Measurements from ENCODE around the gene IFT81.

Gene IFT81

DNA sequence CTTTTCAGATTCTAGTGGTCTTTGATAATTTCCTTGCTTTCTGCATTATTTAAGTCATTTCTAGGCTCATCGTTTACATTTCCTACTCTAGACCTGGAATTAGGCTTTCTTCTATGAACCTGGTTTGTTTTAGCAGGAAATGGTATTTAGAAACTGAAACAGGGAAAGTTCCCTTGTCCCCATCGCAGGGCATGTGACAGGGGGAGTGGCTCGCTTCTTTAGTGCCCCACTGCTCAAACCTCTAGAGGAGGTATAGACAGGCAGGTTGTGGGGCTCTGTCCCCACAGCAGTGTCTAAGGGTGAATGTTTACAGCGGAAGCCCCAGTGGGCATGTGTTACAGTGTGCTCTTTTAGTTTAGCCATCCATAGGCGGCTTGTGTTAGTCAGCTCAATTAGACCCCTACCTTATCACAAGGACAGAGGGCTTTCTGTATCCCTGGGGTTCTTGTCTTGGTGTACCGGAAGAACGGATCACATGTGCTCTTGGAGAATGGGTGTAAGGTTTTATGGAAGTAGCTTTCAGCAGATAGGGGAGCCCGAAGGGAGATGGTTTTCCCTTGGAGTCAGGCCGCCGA is 25.0 kb downstream of the IFT81 start:
- no peak for DNase-seq (ENCODE audit: low read depth in 2 of 2)

DNA sequence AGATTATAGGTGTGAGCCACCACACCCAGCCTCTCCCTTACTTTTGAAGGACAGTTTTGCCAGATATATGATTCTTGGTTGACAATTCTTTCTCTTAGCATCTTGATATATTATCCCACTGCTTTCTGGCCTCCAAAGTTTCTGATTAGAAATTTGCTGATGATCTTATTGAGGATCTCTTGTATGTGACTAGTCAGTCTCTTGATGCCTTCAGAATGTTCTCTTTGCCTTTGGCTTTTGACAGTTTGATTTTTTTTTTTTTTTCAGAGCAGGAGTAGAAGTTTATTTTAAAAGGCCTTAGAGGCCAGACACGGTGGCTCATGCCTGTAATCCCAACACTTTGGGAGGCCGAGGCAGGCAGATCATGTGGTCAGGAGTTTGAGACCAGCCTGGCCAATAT is 32.6 kb downstream of the IFT81 start:
- no peak for DNase-seq (ENCODE audit: low read depth in 2 of 2)

DNA sequence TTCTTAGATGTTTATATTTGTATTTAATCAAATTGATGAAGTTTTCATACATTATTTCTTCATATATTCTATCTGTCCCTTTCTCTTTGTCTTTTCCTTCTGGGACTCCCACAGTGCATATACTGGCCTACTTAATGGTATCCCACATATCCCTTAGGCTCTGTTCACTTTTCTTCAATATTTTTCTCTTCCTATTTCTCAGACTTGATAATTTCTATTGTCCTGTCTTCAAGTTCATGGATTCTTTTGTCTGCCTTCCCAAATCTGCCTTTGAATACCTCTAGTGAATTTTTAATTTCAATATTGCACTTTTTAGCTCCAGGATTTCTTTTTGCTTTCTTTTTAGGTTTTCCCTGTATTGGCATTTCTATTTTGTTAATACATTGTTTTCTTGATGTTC is 33.4 kb downstream of the IFT81 start:
- DNase-seq (ENCODE audit: low read depth in 2 of 2): no peak

DNA sequence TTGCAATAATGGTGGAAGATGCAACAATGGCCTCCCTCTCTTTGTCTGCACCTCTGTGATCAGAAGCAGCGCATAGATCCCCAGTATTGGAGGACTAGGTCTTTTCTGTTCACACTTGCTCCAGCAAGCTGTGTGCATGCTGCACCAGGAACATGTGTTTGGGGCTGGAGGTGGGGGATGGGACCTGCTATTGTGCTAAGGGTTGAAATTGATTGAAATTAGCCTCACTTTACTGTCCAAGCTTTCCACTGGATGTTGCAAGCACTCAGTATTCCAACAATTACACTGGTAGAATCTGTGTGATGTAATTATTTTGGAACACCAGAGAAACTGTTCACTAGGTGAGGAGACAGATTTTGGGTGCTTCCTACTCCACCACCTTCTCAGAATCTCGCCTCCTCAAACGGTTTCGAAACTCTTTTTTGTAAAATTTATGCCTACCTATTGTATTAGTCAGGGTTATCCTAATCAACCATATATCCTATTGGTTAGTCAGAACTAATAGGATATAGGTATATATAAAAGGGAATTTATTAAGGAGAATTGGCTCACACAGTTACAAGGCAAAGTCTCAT is 35.6 kb downstream of the IFT81 start:
- no peak for DNase-seq (ENCODE audit: low read depth in 2 of 2)

DNA sequence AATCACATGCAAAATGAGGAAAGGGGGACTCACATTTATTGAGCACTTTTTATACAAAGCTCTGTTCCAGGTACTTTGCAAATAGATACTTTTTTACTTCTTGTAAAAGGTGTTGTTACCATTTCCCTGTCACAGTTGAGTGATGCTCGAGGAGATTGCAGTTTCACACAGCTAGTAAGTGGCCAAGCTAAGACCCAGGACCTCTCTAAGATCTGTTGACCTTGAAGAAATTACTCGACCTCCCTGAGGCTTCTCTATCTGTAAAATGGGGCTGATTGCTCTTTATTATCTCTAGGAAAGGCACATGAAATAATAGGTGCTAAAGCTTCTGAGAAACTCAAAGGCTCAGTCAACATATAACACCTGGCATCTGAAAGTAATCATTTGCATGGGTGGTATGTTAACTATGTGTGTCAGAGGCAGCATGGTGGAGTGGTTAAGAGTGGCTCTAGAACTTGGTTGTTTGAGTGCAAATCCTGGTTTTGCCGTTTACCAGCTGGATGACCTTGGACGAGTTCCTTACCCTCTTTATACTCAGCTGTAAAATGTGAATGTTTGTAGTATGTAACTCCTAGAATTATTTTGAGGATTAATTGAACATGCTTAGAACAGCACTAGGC is 41.5 kb downstream of the IFT81 start:
- no peak for DNase-seq (ENCODE audit: low read depth in 2 of 2)

DNA sequence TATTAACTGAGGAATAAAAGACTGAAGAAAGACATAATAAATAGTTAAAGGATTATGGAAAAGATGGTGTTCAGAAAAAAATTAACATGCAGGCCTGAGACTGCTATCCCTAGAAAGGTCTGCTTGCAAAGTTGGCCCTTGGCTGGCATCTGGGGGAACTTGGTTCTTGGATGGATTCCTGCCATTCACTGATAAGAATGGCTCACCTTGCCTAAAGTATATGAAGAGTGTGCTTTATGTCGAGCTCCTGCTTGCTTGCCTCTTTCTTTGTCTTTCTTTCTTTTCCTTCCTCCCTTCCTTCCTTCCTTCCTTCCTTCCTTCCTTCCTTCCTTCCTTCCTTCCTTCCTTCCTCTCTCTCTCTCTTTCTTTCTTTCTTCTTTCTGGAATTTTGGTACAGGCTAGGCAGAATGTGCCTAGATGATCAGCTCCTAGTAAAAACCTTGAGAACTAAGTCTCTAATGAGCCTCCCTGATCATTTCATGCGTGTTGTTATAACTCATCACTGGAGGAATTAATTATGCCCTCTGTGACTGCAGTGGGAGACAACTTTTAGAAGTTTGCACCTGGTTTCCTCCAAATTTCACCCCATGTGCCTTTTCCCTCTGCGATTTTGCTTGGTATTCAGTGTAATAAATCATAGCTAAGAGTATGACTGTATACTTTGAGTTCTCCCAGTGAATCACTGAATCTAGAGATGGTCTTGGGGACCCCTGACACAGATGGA is 44.7 kb downstream of the IFT81 start:
- DNase-seq (ENCODE audit: low read depth in 2 of 2): no peak

DNA sequence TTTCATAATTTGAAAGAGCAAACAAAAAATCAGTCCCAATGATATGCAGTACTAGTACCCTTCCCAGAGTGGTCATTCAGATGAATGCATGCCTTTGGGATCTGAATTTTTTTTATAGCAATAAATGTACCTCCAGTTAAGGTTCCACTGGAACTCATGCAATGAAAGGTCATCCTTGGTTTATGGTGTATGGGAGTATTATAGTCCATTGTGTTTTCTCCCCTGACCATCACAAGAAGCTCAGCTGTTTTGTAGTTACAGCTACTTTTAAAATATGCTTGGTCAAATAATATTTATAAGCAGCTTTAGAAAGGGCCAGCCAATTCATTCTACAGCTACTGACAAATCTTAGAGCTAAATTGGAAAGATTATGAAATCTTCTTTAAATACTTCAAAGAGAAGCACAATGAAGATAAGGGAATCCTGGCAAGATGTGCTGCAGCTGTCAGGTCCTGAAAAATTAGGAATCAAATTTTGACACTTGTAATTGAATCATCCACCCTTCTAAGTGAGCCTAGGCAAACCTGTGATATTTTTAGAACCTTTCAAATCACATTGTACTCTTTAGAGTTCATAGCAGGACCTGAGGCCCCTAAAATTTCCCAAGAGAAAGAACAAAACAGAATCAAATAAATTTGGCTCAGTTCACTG is 46.5 kb downstream of the IFT81 start:
- DNase-seq (ENCODE audit: low read depth in 2 of 2): no peak

DNA sequence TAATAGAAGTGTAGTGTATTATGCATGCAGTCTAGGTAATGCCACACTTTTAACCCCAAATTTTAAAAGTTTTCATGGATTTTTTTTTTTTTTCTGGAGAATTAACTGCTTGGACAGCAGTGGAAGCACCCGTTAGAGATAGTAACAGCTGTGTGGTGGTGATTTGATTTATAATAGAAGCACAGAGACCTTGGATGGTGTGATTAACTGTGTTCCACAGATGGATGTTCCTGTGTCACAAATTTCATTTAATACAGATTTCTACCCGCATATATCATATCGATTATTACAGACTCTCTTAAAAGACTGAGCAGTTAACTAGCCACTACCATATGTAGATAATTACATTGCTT is 47.0 kb downstream of the IFT81 start:
- DNase-seq (ENCODE audit: low read depth in 2 of 2): no peak

DNA sequence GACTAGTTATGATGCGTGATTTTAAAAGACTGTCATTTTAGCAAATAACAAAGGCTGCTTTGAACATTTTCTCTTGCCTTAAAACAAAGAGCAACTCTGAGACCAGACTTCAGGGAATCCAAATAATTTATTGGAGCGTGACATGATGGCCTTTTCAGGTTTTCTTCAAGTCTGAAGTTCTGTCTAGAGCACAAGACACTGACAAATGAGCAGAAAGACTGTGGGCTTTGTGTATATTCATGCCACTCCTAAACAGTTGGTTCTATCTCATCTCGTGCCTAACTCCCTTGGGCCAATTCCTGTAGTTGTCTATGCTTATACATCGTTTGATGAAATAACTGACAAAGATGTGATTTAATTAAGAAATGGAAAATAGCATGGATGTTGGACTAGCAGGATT is 47.5 kb downstream of the IFT81 start:
- no peak for DNase-seq (ENCODE audit: low read depth in 2 of 2)

DNA sequence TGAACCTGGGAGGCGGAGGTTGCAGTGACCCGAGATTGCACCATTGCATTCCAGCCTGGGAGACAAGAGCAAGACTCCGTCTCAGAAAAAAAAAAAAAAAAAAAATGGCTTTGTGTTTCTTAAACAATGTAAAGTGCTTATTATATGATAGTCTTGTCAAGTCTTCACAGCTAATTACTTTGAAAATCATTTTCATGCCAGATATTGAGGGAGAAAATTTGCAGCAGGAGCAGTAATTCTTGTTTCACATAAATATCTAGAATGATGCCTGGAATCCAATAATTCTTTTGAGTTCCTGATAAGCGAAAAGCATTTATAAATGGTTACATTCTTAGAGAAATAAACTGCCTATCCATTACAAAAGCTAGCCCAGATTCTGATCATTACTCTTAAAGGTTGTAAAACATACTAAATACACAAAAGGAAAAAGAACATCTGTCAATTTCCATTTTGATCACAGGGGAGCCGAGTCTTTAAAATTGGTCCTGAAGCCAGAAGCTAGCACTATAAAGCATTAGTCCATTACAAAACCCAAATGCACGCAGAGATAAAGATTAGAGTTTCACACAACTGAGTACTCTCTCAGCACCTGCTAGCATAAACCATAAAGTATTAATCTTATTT is 50.3 kb downstream of the IFT81 start:
- no peak for DNase-seq (ENCODE audit: low read depth in 2 of 2)

DNA sequence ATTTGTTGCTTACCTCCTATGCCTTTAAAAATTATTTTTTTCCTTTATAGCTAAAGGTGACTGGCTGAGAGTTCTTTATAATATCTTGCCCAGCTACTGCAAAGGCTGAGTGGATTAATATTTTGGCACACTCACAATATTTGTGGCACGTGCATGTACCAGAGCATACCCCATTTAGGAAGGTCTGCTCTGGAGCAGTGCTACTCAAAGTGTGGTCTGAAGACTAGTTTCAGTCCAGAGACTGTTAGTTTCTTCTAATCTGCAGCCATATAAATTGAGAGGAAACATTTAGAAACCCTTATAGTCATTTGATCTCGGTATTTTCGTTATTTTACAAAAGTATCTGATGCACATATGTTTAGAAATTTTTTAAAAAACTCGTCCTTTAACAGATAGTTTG is 51.0 kb downstream of the IFT81 start:
- DNase-seq (ENCODE audit: low read depth in 2 of 2): no peak

DNA sequence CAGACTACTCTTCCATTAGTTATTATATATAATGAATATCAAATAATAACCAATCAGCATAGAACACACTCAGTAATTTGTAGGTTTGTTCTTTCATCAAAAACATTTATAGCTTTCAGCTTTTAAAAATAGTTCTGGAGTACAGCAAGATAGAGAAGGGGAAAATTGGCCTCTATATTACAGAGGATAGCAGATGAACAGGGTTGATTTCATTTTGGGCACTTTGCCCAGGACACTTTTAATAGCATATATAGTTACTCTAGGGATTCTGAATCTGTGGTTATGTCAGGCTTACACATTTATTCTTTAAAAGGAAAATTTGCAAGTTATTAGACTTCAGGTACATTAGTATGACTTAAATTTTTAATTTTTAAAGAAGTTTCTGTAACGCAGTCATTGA is 52.6 kb downstream of the IFT81 start:
- no peak for DNase-seq (ENCODE audit: low read depth in 2 of 2)

DNA sequence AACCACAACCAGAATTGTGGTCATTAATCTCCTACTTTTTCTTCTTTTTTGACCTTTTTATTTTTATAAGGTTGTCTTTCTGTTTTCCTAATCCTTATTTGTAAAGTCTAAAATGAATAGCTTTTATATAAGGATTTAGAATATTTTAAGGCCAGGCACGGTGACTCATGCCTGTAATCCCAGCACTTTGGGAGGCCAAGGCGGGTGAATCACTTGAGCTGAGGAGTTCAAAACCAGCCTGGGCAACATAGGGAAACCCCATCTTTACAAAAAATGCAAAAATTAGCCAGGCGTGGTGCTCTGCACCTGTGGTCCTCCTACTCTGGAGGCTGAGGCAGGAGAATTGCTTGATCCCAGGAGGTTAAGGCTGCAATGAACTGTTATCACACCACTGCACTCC is 55.1 kb downstream of the IFT81 start:
- no peak for DNase-seq (ENCODE audit: low read depth in 2 of 2)

DNA sequence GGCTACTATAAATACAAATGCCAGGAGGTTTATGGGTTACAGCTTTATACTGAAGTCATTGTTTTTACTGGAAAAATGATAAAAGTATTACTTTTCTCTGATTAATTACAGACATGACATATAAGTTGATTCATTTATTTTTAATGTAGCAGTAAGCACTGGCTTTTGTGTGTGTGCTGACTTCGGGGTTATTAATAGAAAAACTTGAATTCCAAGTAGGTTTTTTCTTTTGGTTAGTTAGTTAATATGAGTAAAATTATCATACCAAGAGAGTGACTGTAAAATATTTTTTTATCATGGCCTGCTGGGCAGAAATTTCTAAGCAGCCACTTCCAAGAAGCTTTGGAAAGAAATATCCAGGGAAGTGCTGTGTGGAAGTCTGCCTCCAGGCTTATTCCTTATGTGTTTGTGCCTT is 56.4 kb downstream of the IFT81 start:
- no peak for DNase-seq (ENCODE audit: low read depth in 2 of 2)

DNA sequence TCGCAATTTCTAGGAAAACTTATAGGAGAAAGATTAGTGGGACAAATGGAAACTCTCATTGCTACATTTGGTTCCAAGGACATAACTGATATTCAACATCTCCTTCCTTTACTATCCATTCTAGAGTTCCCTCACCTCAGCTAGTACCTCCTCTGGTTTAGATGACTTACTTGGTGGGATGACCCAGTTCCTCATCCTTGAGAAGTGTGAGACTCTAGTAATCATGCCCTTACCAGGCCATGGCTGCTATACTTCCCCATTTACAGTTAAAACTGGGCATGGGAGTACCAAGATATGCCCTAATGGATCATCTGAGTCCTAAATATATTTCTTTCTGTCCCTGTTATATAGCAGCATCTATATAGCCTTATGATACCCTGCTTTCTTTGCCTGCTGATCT is 58.1 kb downstream of the IFT81 start:
- no peak for DNase-seq (ENCODE audit: low read depth in 2 of 2)

DNA sequence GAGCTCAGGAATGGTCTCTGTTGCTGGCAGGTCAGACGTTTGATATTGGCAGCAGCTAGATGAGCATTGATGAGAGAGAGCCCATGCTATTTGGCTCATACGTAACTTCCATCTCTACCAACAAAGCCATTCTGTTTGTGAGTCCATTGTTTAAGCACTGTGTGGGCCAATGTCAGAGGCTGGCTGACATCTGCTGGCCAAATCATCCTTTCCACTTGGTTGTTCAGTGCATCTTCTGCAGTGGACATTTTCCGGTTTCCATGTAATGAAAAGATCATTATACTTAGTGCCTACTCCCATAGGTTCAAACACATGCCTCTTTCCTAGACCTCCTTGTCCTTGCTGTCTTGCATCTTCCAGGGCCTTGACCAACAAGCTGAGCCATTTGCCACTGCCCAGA is 59.2 kb downstream of the IFT81 start:
- DNase-seq (ENCODE audit: low read depth in 2 of 2): no peak

DNA sequence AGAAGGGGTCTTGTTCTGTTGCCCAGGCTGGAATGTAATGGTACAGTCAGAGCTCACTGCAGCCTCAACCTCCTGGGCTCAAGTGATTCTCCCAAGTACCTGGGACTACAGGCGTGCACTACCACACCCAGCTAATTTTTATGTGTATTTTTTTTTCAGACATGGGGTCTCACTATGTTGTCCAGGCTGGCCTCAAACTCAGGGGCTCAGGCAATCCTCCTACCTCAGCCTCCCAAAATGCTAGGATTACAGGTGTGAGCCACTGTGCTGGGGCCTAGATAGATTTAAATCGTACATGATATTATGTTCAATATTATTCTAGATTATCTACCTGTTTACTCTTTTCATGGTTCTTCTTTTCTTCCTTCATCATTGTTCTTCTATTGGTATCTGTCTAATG is 61.5 kb downstream of the IFT81 start:
- DNase-seq (ENCODE audit: low read depth in 2 of 2): no peak

DNA sequence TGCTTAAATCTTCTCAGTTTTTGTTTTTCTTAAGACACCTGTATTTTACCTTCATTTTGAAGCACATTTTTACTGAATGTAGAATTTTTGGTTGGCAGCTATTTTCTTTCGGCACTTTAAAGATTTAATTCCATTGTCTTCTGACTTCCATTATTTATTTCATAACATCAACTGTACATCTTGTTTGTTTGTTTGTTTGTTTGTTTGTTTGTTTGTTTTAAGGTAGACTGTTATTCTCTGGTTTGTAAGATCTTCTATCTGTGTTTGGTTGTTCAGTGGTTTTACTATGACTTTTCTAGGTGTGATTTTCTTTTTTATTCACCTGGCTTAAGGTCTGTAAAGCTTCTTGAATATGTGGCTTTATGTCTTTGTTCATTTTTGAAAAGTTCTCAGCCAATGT is 61.9 kb downstream of the IFT81 start:
- DNase-seq (ENCODE audit: low read depth in 2 of 2): no peak

DNA sequence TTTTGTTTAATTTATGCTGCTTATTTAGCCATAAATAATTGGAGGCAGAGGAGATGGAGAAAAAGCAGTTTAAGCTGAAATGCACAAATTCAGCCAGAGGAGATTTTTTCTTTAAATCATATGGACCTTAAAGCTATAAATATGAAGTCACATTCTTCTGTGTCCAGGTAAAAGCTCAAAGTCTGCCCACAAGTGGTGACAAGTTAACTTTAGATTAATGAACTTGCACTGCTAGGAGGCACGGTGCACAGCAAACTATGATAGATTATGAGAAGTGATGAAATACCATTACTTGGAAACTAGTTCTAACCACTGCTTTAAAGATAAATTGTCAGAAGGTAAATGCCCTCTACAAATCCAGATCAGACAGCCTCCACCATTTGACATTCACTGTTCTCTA is 69.0 kb downstream of the IFT81 start:
- DNase-seq (ENCODE audit: low read depth in 2 of 2): no peak

DNA sequence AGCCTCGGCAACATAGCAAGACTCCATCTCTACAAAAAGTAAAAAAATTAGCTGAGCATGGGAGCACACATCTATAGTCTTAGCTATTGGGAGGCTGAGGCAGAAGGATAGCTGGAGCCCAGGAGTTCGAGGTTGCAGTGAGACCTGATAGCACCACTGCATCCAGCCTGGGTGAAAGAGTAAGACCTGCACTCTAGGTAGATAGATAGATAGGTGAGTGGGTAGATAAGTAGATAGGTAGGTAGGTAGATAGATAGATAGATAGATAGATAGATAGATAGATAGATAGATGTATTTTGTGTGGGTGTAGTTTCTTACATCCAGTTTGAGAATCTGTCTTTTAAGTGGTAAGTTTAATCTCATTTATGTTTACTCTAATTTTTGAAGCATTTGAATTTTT is 72.8 kb downstream of the IFT81 start:
- no peak for DNase-seq (ENCODE audit: low read depth in 2 of 2)

DNA sequence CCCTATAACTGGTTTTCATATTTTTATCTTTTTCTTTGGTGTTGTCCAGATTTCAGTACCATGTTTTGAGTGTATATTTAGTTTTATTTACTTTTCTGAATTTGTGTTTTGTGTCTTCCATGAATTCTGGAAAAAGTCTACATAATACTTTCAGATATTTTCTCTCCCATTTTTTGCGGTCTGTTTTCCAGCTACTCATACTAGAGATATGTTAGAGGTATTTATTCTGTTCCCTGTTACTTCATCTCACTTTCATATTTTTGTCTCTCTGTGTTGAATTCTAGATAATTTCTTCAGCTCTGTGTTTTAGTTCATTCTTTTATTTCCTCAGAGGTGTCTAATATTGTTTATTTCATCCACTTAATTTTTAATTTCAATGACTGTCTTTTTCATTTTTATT is 74.2 kb downstream of the IFT81 start:
- DNase-seq (ENCODE audit: low read depth in 2 of 2): no peak
